AG04449 (cell line): Measurements from ENCODE around the gene IGFL3.
"Not testable (repeated sequence)": the region's sequence is repeated elsewhere in the genome, so short reads cannot be mapped to it uniquely, and the experiment has no call there.

ENCODE experiments used
- CTCF ChIA-PET: fragments of 350-600 bp; formaldehyde crosslinking; extraction: SDS; loops from one replicate; lab custom pipeline; 2021; ENCODE audit warnings: antibody characterized with exemption; lab: Yijun Ruan, JAX
- POLR2A ChIA-PET: fragments of 400-600, 350-600 bp; formaldehyde crosslinking; extraction: SDS; loops from one replicate; lab custom pipeline; 2020; ENCODE audit warnings: antibody characterized with exemption, inconsistent platforms; lab: Yijun Ruan, JAX
- DNase-seq: peaks from one replicate; pipeline ENCODE4 v3.0.0-alpha.2; 2010; ENCODE audit warnings: low read depth, low spot score
- H3K4me3 ChIP-seq: 2 replicates; pipeline ENCODE4 v1.5.1; 2011; ENCODE audit warnings: low read depth, mild to moderate bottlenecking, control low read depth, low read length
- CTCF ChIP-seq: IDR thresholded peaks from one replicate; pipeline ENCODE4 v1.5.1; 2011; ENCODE audit warnings: mild to moderate bottlenecking, moderate library complexity, low read length, control low read depth, inconsistent platforms; ENCODE audit not compliant: insufficient read depth; ENCODE audit errors: missing control alignments

IGFL3 gene

DNA sequence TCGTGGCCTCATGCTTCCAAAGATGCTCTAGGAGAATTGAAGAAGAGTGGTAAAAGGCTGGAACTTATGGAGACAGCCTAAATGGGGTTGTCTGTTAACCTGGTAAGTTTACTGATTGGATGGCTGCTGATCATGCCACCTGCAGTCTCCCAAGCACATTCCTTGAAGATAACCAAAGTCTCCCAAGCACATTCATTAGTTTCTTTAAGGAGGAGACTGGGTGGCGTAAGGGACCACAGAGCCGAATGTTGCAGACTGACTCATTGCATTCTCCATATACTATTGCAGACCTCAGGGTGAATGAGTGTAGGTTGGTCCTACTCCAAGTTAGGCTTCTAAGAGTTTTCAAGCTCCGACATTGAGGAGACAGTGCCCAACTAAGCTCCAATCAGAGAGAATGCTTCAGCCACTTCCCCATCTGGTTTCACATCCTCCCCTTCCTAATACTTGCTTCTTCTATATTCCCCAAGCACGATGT, at the start of gene IGFL3:
TSS of gene IGFL3 (minus strand) at position 51 of the 478 bp plus-strand sequence. CDS start at position 12, 39 bp downstream.
- H3K4me3 ChIP-seq: no peak within 1 kb of the TSS
- POLR2A ChIA-PET: interaction anchor here (2.2 kb wide), 1 partner anchor 9 kb away, joined by 6 read pairs; no protein-coding TSS in a partner anchor
- no peak for DNase-seq
- no peak for TF ChIP-seq CTCF
- CTCF ChIA-PET: interaction anchor here (1.4 to 1.6 kb wide), 3 partner anchors 46 to 140 kb away, joined by 3 to 6 read pairs (median 5); no protein-coding TSS in a partner anchor

- CTCF ChIA-PET: interaction anchor here (1.1 to 1.8 kb wide), 4 partner anchors 15 to 92 kb away, joined by 3 to 4 read pairs (median 4); no protein-coding TSS in a partner anchor
- no peak for DNase-seq
- no peak overlapping the region for H3K4me3 ChIP-seq
- POLR2A ChIA-PET: no interaction called here
- no peak for TF ChIP-seq CTCF
Measured at GRCh38 chr19:46173886-46174480, 49.5 kb upstream of the IGFL3 start.

GRCh38 chr19:46162731-46163130, 38.2 kb upstream of the IGFL3 start:
- H3K4me3 ChIP-seq: no peak overlapping the region
- CTCF ChIA-PET: no interaction called here
- no peak for DNase-seq
- POLR2A ChIA-PET: no interaction called here
- TF ChIP-seq CTCF: no peak

GRCh38 chr19:46161642-46162257, 37.3 kb upstream of the IGFL3 start:
- POLR2A ChIA-PET, DNase-seq, CTCF ChIA-PET, H3K4me3 ChIP-seq: not testable (repeated sequence)

DNA sequence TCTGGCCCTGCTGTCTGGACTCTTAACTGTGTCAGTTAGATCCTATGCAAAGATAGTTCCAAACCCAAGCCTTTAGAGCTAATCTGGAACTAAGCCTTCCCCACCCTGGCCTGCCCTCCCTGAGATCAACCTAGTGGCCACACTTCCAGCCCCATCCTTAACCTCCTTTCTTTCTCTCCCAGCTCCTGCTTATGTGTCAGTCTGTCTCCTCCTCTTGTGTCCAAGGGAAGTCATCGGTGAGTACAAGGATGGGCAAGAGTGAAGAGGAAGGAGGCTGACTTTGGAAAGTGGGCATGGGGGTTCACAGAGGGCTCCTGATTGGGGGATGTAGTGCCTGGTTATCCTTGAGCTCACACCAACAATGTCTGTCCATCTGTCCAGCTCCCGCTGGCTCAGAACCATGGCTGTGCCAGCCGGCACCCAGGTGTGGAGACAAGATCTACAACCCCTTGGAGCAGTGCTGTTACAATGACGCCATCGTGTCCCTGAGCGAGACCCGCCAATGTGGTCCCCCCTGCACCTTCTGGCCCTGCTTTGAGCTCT, 35.8 kb upstream of the IGFL3 start:
- ChIA-PET CTCF (no interaction called here), POLR2A (no interaction called here)
- no peak for DNase-seq
- H3K4me3 ChIP-seq: no peak overlapping the region
- no peak for TF ChIP-seq CTCF

- no peak overlapping the region for H3K4me3 ChIP-seq
- ChIA-PET POLR2A (interaction anchor here (0.7 kb wide), 1 partner anchor 26 kb away, joined by 3 read pairs; no protein-coding TSS in a partner anchor), CTCF (interaction anchor here (1.0 to 1.1 kb wide), 2 partner anchors 14 to 130 kb away, joined by 3 to 4 read pairs; no protein-coding TSS in a partner anchor)
- no peak for TF ChIP-seq CTCF
- no peak for DNase-seq
Measured at GRCh38 chr19:46159418-46160232, 35.1 kb upstream of the IGFL3 start.
